Measurements from ENCODE around the gene FNDC3B.

FNDC3B gene

GRCh38 chr3:172444821-172445220 is 405.4 kb downstream of the FNDC3B start:
- no peak for DNase-seq

DNA sequence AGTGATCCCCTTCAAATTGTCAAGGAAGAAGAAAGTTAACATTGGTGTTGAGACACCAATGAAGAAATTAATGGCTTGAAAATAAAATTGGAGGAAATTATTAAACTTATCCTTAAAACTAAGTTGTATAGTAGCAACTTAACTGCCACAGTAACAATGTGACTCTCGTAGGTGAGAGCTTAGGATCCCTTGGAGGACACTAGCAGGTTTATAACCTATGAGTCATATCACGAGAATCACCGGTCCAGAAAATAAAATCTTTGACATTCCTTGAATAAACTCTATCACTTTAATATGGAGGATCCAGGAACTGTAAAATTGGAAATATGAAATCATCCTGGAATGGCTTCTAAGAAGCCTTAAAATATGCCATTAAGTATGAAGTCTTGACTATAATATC is 406.8 kb downstream of the FNDC3B start:
- no peak for DNase-seq

DNA sequence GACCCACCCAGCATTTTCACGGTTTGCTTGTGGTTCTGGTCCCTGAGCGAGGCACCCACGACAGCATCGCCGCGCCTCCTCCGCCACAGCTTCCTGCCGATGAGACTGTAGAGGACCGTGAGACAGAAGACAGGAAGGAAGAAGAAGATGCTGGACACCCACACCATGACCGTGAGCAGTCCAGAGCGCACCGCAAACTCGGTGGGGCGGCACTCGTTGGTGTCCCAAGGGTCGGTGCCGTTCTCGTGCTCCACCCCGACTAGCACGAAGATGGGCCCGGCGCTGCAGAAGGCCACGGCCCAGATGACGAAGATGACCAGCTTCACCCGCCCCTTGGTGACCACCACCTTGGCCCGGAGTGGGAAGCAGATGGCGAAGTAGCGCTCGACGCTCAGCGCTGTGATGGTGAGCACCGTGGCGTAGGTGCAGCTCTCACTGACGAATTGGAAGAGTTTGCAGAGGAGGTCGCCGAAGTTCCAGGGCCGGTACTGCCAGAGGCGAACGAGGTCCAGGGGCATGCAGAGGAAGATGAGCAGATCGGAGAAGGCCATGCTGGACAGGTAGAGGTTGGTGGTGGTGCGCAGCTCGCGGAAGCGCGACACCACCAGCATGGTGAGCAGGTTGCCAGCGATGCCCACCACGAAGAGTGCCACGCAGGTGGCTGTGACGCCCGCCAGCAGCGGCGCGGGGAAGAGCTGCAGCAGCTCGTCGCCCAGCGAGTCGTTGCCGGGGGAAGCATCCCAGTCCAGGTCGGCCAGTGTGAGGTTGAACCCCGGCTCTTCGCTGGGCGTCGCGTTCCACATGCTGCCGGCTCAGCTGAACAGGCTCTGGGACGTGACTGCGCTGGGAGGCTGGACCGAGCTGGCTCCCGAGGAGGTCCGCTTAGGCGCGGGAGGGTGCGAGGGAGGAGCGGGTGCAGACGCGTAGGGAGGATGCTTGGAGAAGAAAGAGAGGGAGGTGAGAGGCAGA is 408.5 kb downstream of the FNDC3B start, which contains the start of gene GHSR:
Gene GHSR (minus strand): TSS at position 846 of the 969 bp plus-strand sequence. CDS start 43 bp downstream, at position 803.
- no peak for DNase-seq

DNA sequence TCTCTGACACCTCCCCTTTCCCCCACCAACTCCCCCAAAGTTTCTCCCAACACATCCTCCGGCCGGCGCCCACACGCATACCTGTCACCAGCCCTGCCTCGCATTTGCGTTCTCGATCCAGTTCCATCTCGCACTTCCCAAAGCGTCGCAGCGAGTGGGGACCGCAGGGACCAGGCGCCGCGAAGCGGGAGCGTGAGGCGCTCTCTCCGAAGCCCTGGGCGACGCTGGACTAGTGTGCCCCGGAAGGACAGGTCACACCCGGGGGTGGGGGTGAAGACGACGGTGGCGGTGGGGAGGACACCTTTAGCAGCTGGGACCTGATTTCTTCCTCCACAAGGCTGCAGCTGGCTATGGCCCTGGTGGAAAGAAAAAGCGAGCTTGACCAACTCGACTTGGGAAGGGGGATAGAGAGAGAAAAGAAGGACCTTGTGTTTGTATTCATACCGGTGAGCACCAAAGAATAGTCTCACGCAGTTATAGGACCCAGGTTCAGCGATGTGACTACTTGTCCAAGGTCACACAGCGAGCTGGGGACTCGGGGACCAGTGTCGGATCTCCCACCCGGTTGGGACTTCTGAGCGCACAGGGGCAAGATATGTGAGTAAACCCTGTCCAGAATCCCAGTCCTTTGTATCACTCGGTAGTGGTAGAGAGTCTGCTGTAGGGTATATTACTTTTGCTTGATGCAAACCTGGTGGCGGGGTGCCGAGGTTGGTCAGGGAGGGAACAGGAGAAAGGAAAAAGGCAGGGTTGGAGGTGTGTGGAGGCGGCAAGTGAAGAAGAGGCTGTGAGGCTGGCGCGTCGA is 409.5 kb downstream of the FNDC3B start:
- no peak for DNase-seq

GRCh38 chr3:172449466-172450149 is 410.2 kb downstream of the FNDC3B start:
- no peak for DNase-seq

Measured in NCI-H1048 (cell line).